OCI-LY3 (cell line): ENCODE measurements around the gene AP4M1.

Experiments
- CTCF ChIP-seq: fragments of 200-600, 300-600 bp; sonication (generic); IDR thresholded peaks from 2 replicates; pipeline ENCODE4 v1.5.1; 2014; ENCODE audit warnings: antibody characterized with exemption, low read length, low read depth
- EZH2phosphoT487 ChIP-seq: fragments of 200-600 bp; shearing (Covaris generic); IDR thresholded peaks from 2 replicates; pipeline ENCODE4 v1.6.1; 2018; ENCODE audit warnings: antibody characterized with exemption, mixed run types, low read depth

GRCh38 chr7:100130608-100131453, 29.4 kb downstream of the AP4M1 start:
- TF ChIP-seq EZH2phosphoT487 (no peak), CTCF (peak; percentile 70)
